Mesenchymal stem cell (in vitro differentiated cells and primary cell): ENCODE results near the gene CITED1.

ENCODE experiments used
- DNase-seq: peaks from one replicate; pipeline ENCODE4 v3.0.0-alpha.2; 2013
- H2AFZ ChIP-seq: one replicate; pipeline ENCODE4 v1.6.1; 2013; ENCODE audit warnings: low read depth, mild to moderate bottlenecking, control low read depth, inconsistent platforms, low read length, moderate library complexity
- H2AK5ac ChIP-seq: 2 replicates; pipeline ENCODE4 v1.6.1; 2013; ENCODE audit warnings: low read length, moderate library complexity, mild to moderate bottlenecking, inconsistent platforms; ENCODE audit not compliant: severe bottlenecking
- H2BK120ac ChIP-seq: one replicate; pipeline ENCODE4 v1.6.1; 2013; ENCODE audit warnings: low read depth, mild to moderate bottlenecking, inconsistent platforms, low read length, moderate library complexity
- H2BK12ac ChIP-seq, 2 experiments: one replicate each; pipeline ENCODE4 v1.6.1; 2013; ENCODE audit warnings: inconsistent platforms in 2 of 2, low read length in 2 of 2, mild to moderate bottlenecking in 2 of 2, moderate library complexity in 2 of 2, control low read depth in 1 of 2
- H2BK15ac ChIP-seq: one replicate; pipeline ENCODE4 v1.6.1; 2013; ENCODE audit warnings: mild to moderate bottlenecking, low read depth, inconsistent platforms; ENCODE audit not compliant: poor library complexity, severe bottlenecking
- H2BK5ac ChIP-seq: 2 replicates; pipeline ENCODE4 v1.6.1; 2013; ENCODE audit warnings: low read depth, mild to moderate bottlenecking, low read length, control low read depth, inconsistent platforms; ENCODE audit not compliant: poor library complexity, severe bottlenecking
- H3K14ac ChIP-seq, 2 experiments: one replicate each; pipeline ENCODE4 v1.6.1; 2013; ENCODE audit warnings: inconsistent platforms in 2 of 2, low read length in 2 of 2, control low read depth in 1 of 2, mild to moderate bottlenecking in 1 of 2, moderate library complexity in 1 of 2
- H3K18ac ChIP-seq, 2 experiments: one replicate each; pipeline ENCODE4 v1.6.1; 2013; ENCODE audit warnings: inconsistent platforms in 2 of 2, low read length in 2 of 2, control low read depth in 1 of 2, low read depth in 1 of 2, mild to moderate bottlenecking in 1 of 2
- H3K23ac ChIP-seq, 2 experiments: one replicate each; pipeline ENCODE4 v1.6.1; 2013; ENCODE audit warnings: inconsistent platforms in 2 of 2, low read length in 2 of 2, mild to moderate bottlenecking in 2 of 2, moderate library complexity in 2 of 2, control low read depth in 1 of 2
- H3K27ac ChIP-seq: 2 replicates; pipeline ENCODE4 v1.5.1; 2013; ENCODE audit warnings: mild to moderate bottlenecking, moderate library complexity, low read length, control low read depth, inconsistent platforms; ENCODE audit not compliant: poor library complexity, severe bottlenecking
- H3K27me3 ChIP-seq, 2 experiments: 2 replicates each; pipeline versions ENCODE4 v1.6.1 to v1.7.0; 2013; ENCODE audit warnings: low read length in 2 of 2, mild to moderate bottlenecking in 2 of 2, moderate library complexity in 2 of 2, control low read depth in 1 of 2, inconsistent platforms in 1 of 2; ENCODE audit not compliant: control insufficient read depth in 1 of 2, insufficient read depth in 1 of 2
- H3K36me3 ChIP-seq, 2 experiments: 2 replicates each; pipeline versions ENCODE4 v1.6.1 to v1.7.0; 2013; ENCODE audit warnings: low read length in 2 of 2, control low read depth in 1 of 2, inconsistent platforms in 1 of 2, low read depth in 1 of 2, mild to moderate bottlenecking in 1 of 2; ENCODE audit not compliant: insufficient read depth in 2 of 2, control insufficient read depth in 1 of 2
- H3K4ac ChIP-seq, 2 experiments: one replicate each; pipeline ENCODE4 v1.6.1; 2013; ENCODE audit warnings: inconsistent platforms in 2 of 2, low read length in 2 of 2, mild to moderate bottlenecking in 2 of 2, moderate library complexity in 2 of 2, control low read depth in 1 of 2, low read depth in 1 of 2
- H3K4me1 ChIP-seq: 2 replicates; pipeline ENCODE4 v1.6.1; 2013; ENCODE audit warnings: low read depth, low read length, control low read depth; ENCODE audit not compliant: control insufficient read depth, insufficient read depth
- H3K4me2 ChIP-seq: 2 replicates; pipeline ENCODE4 v1.6.1; 2013; ENCODE audit warnings: low read length, mild to moderate bottlenecking, inconsistent platforms; ENCODE audit not compliant: poor library complexity, severe bottlenecking
- H3K4me3 ChIP-seq, 2 experiments: 2 replicates each; pipeline versions ENCODE4 v1.5.1 to v1.7.0; 2013; ENCODE audit warnings: low read length in 2 of 2, mild to moderate bottlenecking in 2 of 2, control low read depth in 1 of 2, low read depth in 1 of 2; ENCODE audit not compliant: insufficient read depth in 1 of 2
- H3K79me1 ChIP-seq: replicated peaks from 2 replicates; pipeline ENCODE4 v1.6.1; 2013; ENCODE audit warnings: mild to moderate bottlenecking, control low read depth, low read length, inconsistent platforms; ENCODE audit not compliant: poor library complexity, severe bottlenecking
- H3K9ac ChIP-seq: 2 replicates; pipeline ENCODE4 v1.7.0; 2013; ENCODE audit warnings: mild to moderate bottlenecking, low read length, moderate library complexity
- H3K9me3 ChIP-seq: 2 replicates; pipeline ENCODE4 v1.7.0; 2013; ENCODE audit warnings: mild to moderate bottlenecking, low read length; ENCODE audit not compliant: control insufficient read depth
- H4K8ac ChIP-seq: one replicate; pipeline ENCODE4 v1.6.1; 2013; ENCODE audit warnings: inconsistent platforms, mild to moderate bottlenecking, low read length, moderate library complexity
- H4K91ac ChIP-seq: one replicate; pipeline ENCODE4 v1.6.1; 2013; ENCODE audit warnings: mild to moderate bottlenecking, low read length, inconsistent platforms
- WGBS: methylation state at CpG from one replicate; pipeline ENCODE4 v1.1.7; 2013; ENCODE audit warnings: mixed read lengths; 5-methylcytosine and 5-hydroxymethylcytosine counted together

CITED1 gene

GRCh38 chrX:72348247-72348979 is 42.7 kb upstream of the CITED1 start:
- no peaks in the 10 kb centered on the region for H3K79me1 ChIP-seq
- no peak overlapping the region for H3K18ac ChIP-seq
- H3K4me2 ChIP-seq: no peak overlapping the region
- no peak overlapping the region for H4K91ac ChIP-seq
- H2BK120ac ChIP-seq: no peak overlapping the region
- H2BK15ac ChIP-seq: no peak overlapping the region
- H4K8ac ChIP-seq: no peak overlapping the region
- no peak overlapping the region for H3K14ac ChIP-seq
- no peak overlapping the region for H2AK5ac ChIP-seq
- H3K9ac ChIP-seq: no peak overlapping the region
- no peak overlapping the region for H2BK12ac ChIP-seq
- H3K4ac ChIP-seq: no peak overlapping the region
- H3K36me3 ChIP-seq: peaks cover 3 to 11% of the 10 kb centered on the region in 2 experiments
- no peaks in the 10 kb centered on the region for H3K9me3 ChIP-seq
- no peak for DNase-seq
- no peak overlapping the region for H2AFZ ChIP-seq
- H3K23ac ChIP-seq: no peak overlapping the region
- H3K27ac ChIP-seq: no peak overlapping the region
- 89% methylated on average over 4 of the region's 5 CpGs for WGBS
- no peaks in the 10 kb centered on the region for H3K4me1 ChIP-seq
- no peak overlapping the region for H3K4me3 ChIP-seq
- H3K27me3 ChIP-seq: peaks cover 0 to 46% of the 10 kb centered on the region in 2 experiments
- no peak overlapping the region for H2BK5ac ChIP-seq

- no peak overlapping the region for H2BK12ac ChIP-seq
- no peak overlapping the region for H2AK5ac ChIP-seq
- H2AFZ ChIP-seq: no peak overlapping the region
- H2BK5ac ChIP-seq: no peak overlapping the region
- H3K4me1 ChIP-seq: no peaks in the 10 kb centered on the region
- 67% methylated on average over 1 of the region's 2 CpGs for WGBS
- no peak overlapping the region for H4K8ac ChIP-seq
- no peak overlapping the region for H2BK120ac ChIP-seq
- H4K91ac ChIP-seq: no peak overlapping the region
- H3K14ac ChIP-seq: no peak overlapping the region
- H3K4ac ChIP-seq: no peak overlapping the region
- no peak overlapping the region for H2BK15ac ChIP-seq
- H3K18ac ChIP-seq: no peak overlapping the region
- H3K27me3 ChIP-seq: peaks cover 0 to 43% of the 10 kb centered on the region in 2 experiments
- no peak overlapping the region for H3K27ac ChIP-seq
- peaks cover 3 to 11% of the 10 kb centered on the region in 2 experiments for H3K36me3 ChIP-seq
- no peak overlapping the region for H3K23ac ChIP-seq
- H3K4me2 ChIP-seq: no peak overlapping the region
- H3K4me3 ChIP-seq: no peak overlapping the region
- no peak overlapping the region for H3K9ac ChIP-seq
- no peaks in the 10 kb centered on the region for H3K9me3 ChIP-seq
- DNase-seq: peak; percentile 3
- no peaks in the 10 kb centered on the region for H3K79me1 ChIP-seq
Observed at GRCh38 chrX:72347366-72347765, 41.7 kb upstream of the CITED1 start.

GRCh38 chrX:72346302-72346949 is 40.7 kb upstream of the CITED1 start:
- H3K4me1 ChIP-seq: no peaks in the 10 kb centered on the region
- H3K4me3 ChIP-seq: no peak overlapping the region
- H3K36me3 ChIP-seq: peaks cover 3 to 8% of the 10 kb centered on the region in 2 experiments
- H2BK5ac ChIP-seq: no peak overlapping the region
- WGBS: 67% methylated on average over 4 of the region's 6 CpGs
- H2AFZ ChIP-seq: no peak overlapping the region
- no peak overlapping the region for H2AK5ac ChIP-seq
- H3K9me3 ChIP-seq: no peaks in the 10 kb centered on the region
- no peak overlapping the region for H3K18ac ChIP-seq
- DNase-seq: no peak
- no peak overlapping the region for H4K8ac ChIP-seq
- H3K14ac ChIP-seq: no peak overlapping the region
- H3K9ac ChIP-seq: no peak overlapping the region
- no peak overlapping the region for H3K23ac ChIP-seq
- no peak overlapping the region for H4K91ac ChIP-seq
- no peak overlapping the region for H3K4ac ChIP-seq
- H3K79me1 ChIP-seq: no peaks in the 10 kb centered on the region
- H3K27me3 ChIP-seq: peaks cover 0 to 51% of the 10 kb centered on the region in 2 experiments
- H2BK120ac ChIP-seq: no peak overlapping the region
- no peak overlapping the region for H2BK12ac ChIP-seq
- no peak overlapping the region for H3K27ac ChIP-seq
- no peak overlapping the region for H3K4me2 ChIP-seq
- H2BK15ac ChIP-seq: no peak overlapping the region

GRCh38 chrX:72340626-72341025 is 34.9 kb upstream of the CITED1 start:
- no peak overlapping the region for H3K18ac ChIP-seq
- no peak overlapping the region for H3K4ac ChIP-seq
- no peak overlapping the region for H2AK5ac ChIP-seq
- H3K79me1 ChIP-seq: no peaks in the 10 kb centered on the region
- peaks cover 0 to 60% of the 10 kb centered on the region in 2 experiments for H3K27me3 ChIP-seq
- peaks cover 0 to 9% of the 10 kb centered on the region in 2 experiments for H3K36me3 ChIP-seq
- no peak for DNase-seq
- no peak overlapping the region for H3K14ac ChIP-seq
- no peak overlapping the region for H4K8ac ChIP-seq
- WGBS: 82% methylated on average over 2 of the region's 2 CpGs
- H3K27ac ChIP-seq: no peak overlapping the region
- no peak overlapping the region for H3K4me3 ChIP-seq
- no peaks in the 10 kb centered on the region for H3K9me3 ChIP-seq
- H2BK120ac ChIP-seq: no peak overlapping the region
- no peak overlapping the region for H2BK15ac ChIP-seq
- no peak overlapping the region for H4K91ac ChIP-seq
- H2BK5ac ChIP-seq: no peak overlapping the region
- H3K4me2 ChIP-seq: no peak overlapping the region
- H3K9ac ChIP-seq: no peak overlapping the region
- H3K23ac ChIP-seq: no peak overlapping the region
- H2BK12ac ChIP-seq: no peak overlapping the region
- H3K4me1 ChIP-seq: no peaks in the 10 kb centered on the region
- H2AFZ ChIP-seq: no peak overlapping the region
